Activated CD4-positive, alpha-beta T cell treated with anti-CD3 and anti-CD28 coated beads, Interleukin-2, amount 10 ng/mL, durations not matched to agents 24 days and 14 days (primary cell): ENCODE data around the gene MANBA. TPM values are rescaled to one million over a fixed set of nuclear protein-coding genes. Genes with fewer than 3 reads are reported as not detected.
A peak's percentile ranks its signal among the peaks of the same experiment; 100 is the strongest.
"Not testable (repeated sequence)": the region's sequence is repeated elsewhere in the genome, so short reads cannot be mapped to it uniquely, and the experiment has no call there.

ENCODE experiments used
- DNase-seq: peaks from one replicate; pipeline ENCODE4 v3.0.0; 2022
- H3K27ac Mint-ChIP-seq: one replicate; pipeline ENCODE4 v1.8.0; 2022; ENCODE audit warnings: mild to moderate bottlenecking, mixed read lengths
- H3K27me3 Mint-ChIP-seq: one replicate; pipeline ENCODE4 v1.8.0; 2022; ENCODE audit warnings: mixed read lengths
- H3K36me3 Mint-ChIP-seq: one replicate; pipeline ENCODE4 v1.8.0; 2022; ENCODE audit warnings: low read depth, mild to moderate bottlenecking, mixed read lengths
- H3K4me1 Mint-ChIP-seq: one replicate; pipeline ENCODE4 v1.8.0; 2021; ENCODE audit warnings: mixed read lengths
- H3K4me3 Mint-ChIP-seq: one replicate; pipeline ENCODE4 v1.8.0; 2022; ENCODE audit warnings: mild to moderate bottlenecking, moderate library complexity, mixed read lengths
- H3K9me3 Mint-ChIP-seq: one replicate; pipeline ENCODE4 v1.8.0; 2021; ENCODE audit warnings: mixed read lengths
- intact Hi-C: fragments of 100-400 bp; cut with micrococcal nuclease; formaldehyde crosslinking; loops from one replicate; pipeline ENCODE4 v1.15.1; 2023
- total RNA-seq: library from RNA; stranded (reverse); gene quantifications from 2 replicates; pipeline ENCODE4 v1.2.3, GENCODE V29; 2022

The MANBA gene
- total RNA-seq, 1 donor from 2014 or later = 9.4 TPM

DNA sequence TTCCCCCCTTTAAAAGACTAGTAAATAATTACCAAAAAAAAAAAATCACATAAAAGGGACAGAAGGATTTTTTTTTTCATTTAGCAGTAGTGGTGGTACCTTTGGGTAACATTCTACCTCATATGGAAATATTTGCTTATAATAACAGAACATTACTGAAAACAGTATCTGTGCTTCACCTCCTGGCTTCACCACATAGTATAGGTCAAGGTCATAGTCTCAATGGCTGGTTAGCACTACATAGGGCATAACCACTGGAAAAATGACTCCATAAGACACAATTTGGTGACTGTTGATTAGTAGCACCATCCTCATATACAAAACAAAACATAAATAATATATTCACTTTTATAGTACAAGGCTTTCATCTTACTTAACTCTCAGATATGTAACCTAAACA is 34.7 kb downstream of the MANBA start:
- no peak overlapping the region for H3K27ac Mint-ChIP-seq
- H3K9me3 Mint-ChIP-seq = peaks cover 10% of the 10 kb centered on the region
- no peaks in the 10 kb centered on the region for H3K4me1 Mint-ChIP-seq
- intact Hi-C loops = no loop called here
- H3K36me3 Mint-ChIP-seq = peaks cover 23% of the 10 kb centered on the region
- H3K27me3 Mint-ChIP-seq = no peaks in the 10 kb centered on the region
- DNase-seq = no peak
- H3K4me3 Mint-ChIP-seq = no peak overlapping the region

GRCh38 chr4:102725229-102725628 is 35.5 kb downstream of the MANBA start:
- Mint-ChIP-seq H3K36me3 (peaks cover 21% of the 10 kb centered on the region), H3K27ac (no peak overlapping the region), H3K4me3 (no peak overlapping the region), H3K4me1 (no peaks in the 10 kb centered on the region), H3K9me3 (peaks cover 5% of the 10 kb centered on the region), H3K27me3 (no peaks in the 10 kb centered on the region)
- DNase-seq = peak; percentile 39
- intact Hi-C loops = no loop called here

DNA sequence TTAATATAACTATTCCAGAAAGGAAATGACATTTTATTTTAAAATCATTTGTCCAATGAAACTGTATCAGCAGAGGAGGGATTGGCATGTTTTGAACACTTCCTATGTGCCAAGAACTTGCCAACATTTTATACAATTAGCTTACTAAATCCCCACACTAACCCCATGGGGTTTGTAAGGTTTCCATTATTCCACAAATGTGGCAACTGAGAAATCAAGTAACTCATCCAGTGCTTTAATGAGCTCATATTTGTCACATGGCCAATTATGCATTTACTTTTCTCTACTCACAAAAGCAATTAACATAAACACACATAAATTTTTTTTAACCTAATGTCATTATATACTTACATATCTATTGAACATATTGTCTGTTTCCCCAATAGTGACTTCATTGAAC is 37.3 kb downstream of the MANBA start:
- peaks cover 3% of the 10 kb centered on the region for H3K9me3 Mint-ChIP-seq
- intact Hi-C loops = no loop called here
- no peak for DNase-seq
- H3K27me3 Mint-ChIP-seq = no peaks in the 10 kb centered on the region
- no peak overlapping the region for H3K4me3 Mint-ChIP-seq
- H3K4me1 Mint-ChIP-seq = no peaks in the 10 kb centered on the region
- H3K36me3 Mint-ChIP-seq = peaks cover 23% of the 10 kb centered on the region
- H3K27ac Mint-ChIP-seq = no peak overlapping the region

DNA sequence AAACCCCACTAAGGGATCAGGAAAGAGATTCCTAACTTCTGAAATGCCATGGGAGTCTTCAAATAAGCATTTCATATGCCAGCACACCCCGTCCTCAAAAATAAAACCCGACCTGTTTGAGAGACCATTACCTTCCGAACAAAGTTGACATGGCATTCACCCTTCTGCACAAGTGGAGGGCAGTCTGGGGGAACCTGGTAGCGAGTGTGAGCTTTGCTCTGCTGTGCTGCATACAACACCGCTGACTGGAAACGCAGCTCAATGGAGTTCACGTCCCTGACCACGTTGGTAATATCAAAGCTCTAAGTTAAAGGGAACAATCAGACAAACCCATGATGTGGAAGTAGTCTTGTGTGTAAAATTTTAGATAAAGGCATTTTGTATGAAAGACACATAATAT is 38.0 kb downstream of the MANBA start:
- Mint-ChIP-seq H3K9me3 (peaks cover 3% of the 10 kb centered on the region), H3K27ac (no peak overlapping the region), H3K36me3 (peaks cover 31% of the 10 kb centered on the region), H3K4me3 (no peak overlapping the region), H3K27me3 (no peaks in the 10 kb centered on the region), H3K4me1 (peaks cover 1% of the 10 kb centered on the region)
- intact Hi-C loops = no loop called here
- DNase-seq = peak; percentile 45

- H3K4me1 Mint-ChIP-seq, H3K9me3 Mint-ChIP-seq, intact Hi-C loops, H3K27me3 Mint-ChIP-seq, H3K4me3 Mint-ChIP-seq, H3K27ac Mint-ChIP-seq: not testable (repeated sequence)
- DNase-seq = peak; percentile 40
- peaks cover 33% of the 10 kb centered on the region for H3K36me3 Mint-ChIP-seq
These were observed 41.8 kb downstream of the MANBA start for GRCh38 chr4:102718833-102719575.

GRCh38 chr4:102717448-102718092 is 43.2 kb downstream of the MANBA start:
- Mint-ChIP-seq H3K27ac (no peak overlapping the region), H3K36me3 (peaks cover 29% of the 10 kb centered on the region), H3K27me3 (no peaks in the 10 kb centered on the region), H3K4me3 (no peak overlapping the region), H3K9me3 (peaks cover 3% of the 10 kb centered on the region), H3K4me1 (peaks cover 1% of the 10 kb centered on the region)
- intact Hi-C loops = no loop called here
- no peak for DNase-seq

DNA sequence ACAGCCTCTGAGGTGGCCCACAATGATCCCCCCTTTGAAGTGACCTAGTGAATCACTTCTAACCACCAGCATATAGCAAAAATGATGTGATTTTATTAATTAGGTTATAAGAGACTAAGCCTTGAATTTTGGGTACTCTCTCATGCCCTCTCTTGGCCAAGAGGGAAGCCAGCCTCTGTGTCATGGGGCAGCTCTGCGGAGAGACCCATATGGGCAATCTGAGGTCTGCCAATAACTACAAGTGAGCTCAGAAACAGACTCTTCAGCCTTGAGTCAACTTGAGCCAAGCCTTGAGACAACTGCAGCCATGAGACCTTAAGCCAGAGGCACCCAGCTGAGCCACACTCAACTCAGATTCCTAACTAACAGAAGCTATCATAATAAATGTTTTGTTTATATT is 45.7 kb downstream of the MANBA start:
- Mint-ChIP-seq H3K9me3 (peaks cover 3% of the 10 kb centered on the region), H3K27me3 (no peaks in the 10 kb centered on the region), H3K4me1 (peaks cover 1% of the 10 kb centered on the region), H3K27ac (no peak overlapping the region), H3K4me3 (no peak overlapping the region), H3K36me3 (peaks cover 28% of the 10 kb centered on the region)
- no peak for DNase-seq
- intact Hi-C loops = no loop called here

GRCh38 chr4:102713774-102714173 is 47.0 kb downstream of the MANBA start:
- intact Hi-C loops, H3K4me1 Mint-ChIP-seq, H3K9me3 Mint-ChIP-seq, H3K4me3 Mint-ChIP-seq, DNase-seq, H3K27ac Mint-ChIP-seq, H3K27me3 Mint-ChIP-seq: not testable (repeated sequence)
- H3K36me3 Mint-ChIP-seq = peaks cover 18% of the 10 kb centered on the region

- Mint-ChIP-seq H3K36me3 (peaks cover 12% of the 10 kb centered on the region), H3K4me3 (no peak overlapping the region), H3K4me1 (peaks cover 1% of the 10 kb centered on the region), H3K27me3 (no peaks in the 10 kb centered on the region), H3K27ac (no peak overlapping the region), H3K9me3 (no peaks in the 10 kb centered on the region)
- no peak for DNase-seq
- intact Hi-C loops = no loop called here
These were observed 47.7 kb downstream of the MANBA start for GRCh38 chr4:102713096-102713495.

DNA sequence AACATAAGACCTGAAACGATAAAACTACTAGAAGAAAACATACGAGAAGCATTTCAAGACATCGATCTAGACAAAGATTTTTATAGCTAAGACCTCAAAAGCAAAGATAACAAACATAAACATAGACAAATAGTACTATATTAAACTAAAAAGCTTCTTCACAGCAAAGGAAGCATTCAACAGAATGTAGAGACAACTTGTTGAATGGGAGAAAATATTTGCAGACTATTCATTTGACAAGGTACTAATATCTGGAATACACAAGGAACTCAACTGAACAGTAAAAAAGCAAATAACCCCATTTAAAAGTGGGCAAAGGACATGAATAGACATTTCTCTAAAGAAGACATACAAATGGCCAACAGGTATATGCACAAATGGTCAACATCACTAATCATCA is 49.8 kb downstream of the MANBA start:
- intact Hi-C loops = no loop called here
- Mint-ChIP-seq H3K4me1 (no peaks in the 10 kb centered on the region), H3K9me3 (peaks cover 12% of the 10 kb centered on the region), H3K36me3 (peaks cover 18% of the 10 kb centered on the region), H3K27ac (no peak overlapping the region), H3K27me3 (no peaks in the 10 kb centered on the region), H3K4me3 (no peak overlapping the region)
- DNase-seq = no peak

GRCh38 chr4:102709060-102709459 is 51.7 kb downstream of the MANBA start:
- H3K4me3 Mint-ChIP-seq, intact Hi-C loops, H3K4me1 Mint-ChIP-seq, DNase-seq, H3K27me3 Mint-ChIP-seq, H3K27ac Mint-ChIP-seq: not testable (repeated sequence)
- peaks cover 14% of the 10 kb centered on the region for H3K9me3 Mint-ChIP-seq
- peaks cover 16% of the 10 kb centered on the region for H3K36me3 Mint-ChIP-seq

- intact Hi-C loops = no loop called here
These were observed 53.6 kb downstream of the MANBA start for GRCh38 chr4:102707150-102707549.

GRCh38 chr4:102705391-102705935 is 55.3 kb downstream of the MANBA start:
- Mint-ChIP-seq H3K27ac (no peak overlapping the region), H3K27me3 (no peaks in the 10 kb centered on the region), H3K36me3 (peaks cover 17% of the 10 kb centered on the region), H3K4me3 (no peak overlapping the region), H3K4me1 (no peaks in the 10 kb centered on the region), H3K9me3 (peaks cover 16% of the 10 kb centered on the region)
- intact Hi-C loops = no loop called here
- no peak for DNase-seq

More at GRCh38 chr4:102707150-102707549, 53.6 kb downstream of the MANBA start:
- Mint-ChIP-seq H3K4me3 (no peak overlapping the region), H3K36me3 (peaks cover 21% of the 10 kb centered on the region), H3K4me1 (no peaks in the 10 kb centered on the region), H3K27ac (no peak overlapping the region), H3K27me3 (no peaks in the 10 kb centered on the region), H3K9me3 (peaks cover 14% of the 10 kb centered on the region)
- DNase-seq = no peak

- H3K27ac Mint-ChIP-seq = no peak overlapping the region
- intact Hi-C loops = no loop called here
- no peaks in the 10 kb centered on the region for H3K4me1 Mint-ChIP-seq
- peaks cover 5% of the 10 kb centered on the region for H3K9me3 Mint-ChIP-seq
- peaks cover 8% of the 10 kb centered on the region for H3K36me3 Mint-ChIP-seq
- DNase-seq = no peak
- no peaks in the 10 kb centered on the region for H3K27me3 Mint-ChIP-seq
- H3K4me3 Mint-ChIP-seq = no peak overlapping the region
These were observed 64.0 kb downstream of the MANBA start for GRCh38 chr4:102696758-102697157.
